ENCODE results near the gene SLC38A7.

SLC38A7 gene

GRCh38 chr16:58620396-58620795 lies 64.2 kb downstream of the SLC38A7 start:
- no peaks in the 10 kb centered on the region for H3K4me1 ChIP-seq (ENCODE audit: control insufficient read depth, low read length)
- no peak overlapping the region for H3K4me2 ChIP-seq (ENCODE audit: low read length)
- peaks cover 87% of the 10 kb centered on the region for H3K36me3 ChIP-seq (ENCODE audit: control insufficient read depth, low read length)
- no peak overlapping the region for H3K27ac ChIP-seq (ENCODE audit: low read depth, low read length)
- H3K9me3 ChIP-seq (ENCODE audit: control insufficient read depth, insufficient read depth, low read length): no peaks in the 10 kb centered on the region
- no peak overlapping the region for H3K4me3 ChIP-seq (ENCODE audit: low read length)
- no peaks in the 10 kb centered on the region for H3K27me3 ChIP-seq (ENCODE audit: control insufficient read depth, low read length)
- no peaks in the 10 kb centered on the region for H3K9me2 ChIP-seq (replicated peaks; ENCODE audit: control insufficient read depth, low read length)
- peaks cover 7% of the 10 kb centered on the region for H3F3A ChIP-seq (ENCODE audit: control insufficient read depth, insufficient read depth)
- TF ChIP-seq EZH2phosphoT487 (IDR thresholded peaks at IDR 0.05; ENCODE audit: borderline replicate concordance, low read length): no peak
- TF ChIP-seq CTCF (IDR thresholded peaks at IDR 0.05; ENCODE audit: low read depth, low read length, poor library complexity, severe bottlenecking): no peak
- H3K79me2 ChIP-seq (ENCODE audit: control insufficient read depth, low read length): peaks cover 93% of the 10 kb centered on the region
- H4K20me1 ChIP-seq (ENCODE audit: control insufficient read depth, insufficient read depth, low read depth, low read length): peaks cover 23% of the 10 kb centered on the region

- no peaks in the 10 kb centered on the region for H3K4me1 ChIP-seq (ENCODE audit: control insufficient read depth, low read length)
- peaks cover 13% of the 10 kb centered on the region; the same call in 1 of the 2 replicates for H4K20me1 ChIP-seq (ENCODE audit: control insufficient read depth, insufficient read depth, low read depth, low read length)
- peaks cover 71% of the 10 kb centered on the region for H3K79me2 ChIP-seq (ENCODE audit: control insufficient read depth, low read length)
- H3K27me3 ChIP-seq (ENCODE audit: control insufficient read depth, low read length): no peaks in the 10 kb centered on the region
- H3K4me2 ChIP-seq (ENCODE audit: low read length): no peak overlapping the region
- no peaks in the 10 kb centered on the region for H3K9me3 ChIP-seq (ENCODE audit: control insufficient read depth, insufficient read depth, low read length)
- no peak overlapping the region for H3K27ac ChIP-seq (ENCODE audit: low read depth, low read length)
- TF ChIP-seq CTCF (IDR thresholded peaks at IDR 0.05; ENCODE audit: low read depth, low read length, poor library complexity, severe bottlenecking): no peak
- TF ChIP-seq EZH2phosphoT487 (IDR thresholded peaks at IDR 0.05; ENCODE audit: borderline replicate concordance, low read length): no peak
- H3K4me3 ChIP-seq (ENCODE audit: low read length): no peak overlapping the region
- no peaks in the 10 kb centered on the region for H3K9me2 ChIP-seq (replicated peaks; ENCODE audit: control insufficient read depth, low read length)
- peaks cover 56% of the 10 kb centered on the region for H3K36me3 ChIP-seq (ENCODE audit: control insufficient read depth, low read length)
- peaks cover 5% of the 10 kb centered on the region; the same call in 1 of the 2 replicates for H3F3A ChIP-seq (ENCODE audit: control insufficient read depth, insufficient read depth)
Measured at GRCh38 chr16:58615280-58615679, 69.3 kb downstream of the SLC38A7 start.
